GM23338 (cell line): Measurements from ENCODE around the gene RAB43. TPM values are rescaled to one million over a fixed set of nuclear protein-coding genes. Genes with fewer than 3 reads are reported as not detected.

Experiments
- ATAC-seq: fragments of 200-7000 bp; cut with Tn5 transposase; 3 replicates; pipeline ENCODE4 v1.9.1; 2020
- DNase-seq: peaks from one replicate; pipeline ENCODE4 v3.0.0-alpha.2; 2015; ENCODE audit warnings: low spot score
- H2AFZ ChIP-seq: fragments of 200-600 bp; sonication (generic); 2 replicates; pipeline ENCODE4 v1.8.0; 2016; ENCODE audit warnings: antibody characterized with exemption, mild to moderate bottlenecking, moderate library complexity
- H3F3A ChIP-seq: fragments of 200-600 bp; sonication (generic); replicated peaks from 2 replicates; pipeline ENCODE4 v1.8.0; 2017; ENCODE audit warnings: antibody characterized with exemption, mixed run types, low read depth
- H3K27ac ChIP-seq: fragments of 200-600 bp; sonication (generic); 2 replicates; pipeline ENCODE4 v1.6.1; 2016; ENCODE audit warnings: low read depth
- H3K27me3 ChIP-seq: fragments of 200-600 bp; sonication (generic); 2 replicates; pipeline ENCODE4 v1.8.0; 2016; ENCODE audit warnings: mild to moderate bottlenecking, mixed run types, moderate library complexity; ENCODE audit not compliant: insufficient read depth
- H3K36me3 ChIP-seq: fragments of 200-600 bp; sonication (generic); 2 replicates; pipeline ENCODE4 v1.8.0; 2016; ENCODE audit warnings: mild to moderate bottlenecking; ENCODE audit not compliant: insufficient read depth
- H3K4me1 ChIP-seq: fragments of 200-600 bp; sonication (generic); 2 replicates; pipeline ENCODE4 v1.8.0; 2016; ENCODE audit warnings: mild to moderate bottlenecking, moderate library complexity; ENCODE audit not compliant: insufficient read depth
- H3K4me2 ChIP-seq: fragments of 200-600 bp; sonication (generic); 2 replicates; pipeline ENCODE4 v1.7.1; 2017; ENCODE audit warnings: mixed run types
- H3K4me3 ChIP-seq: fragments of 200-600 bp; sonication (generic); 2 replicates; pipeline ENCODE4 v1.6.1; 2016; ENCODE audit warnings: mixed run types
- H3K79me2 ChIP-seq: fragments of 200-600 bp; sonication (generic); replicated peaks from 2 replicates; pipeline ENCODE4 v1.8.0; 2017; ENCODE audit warnings: mild to moderate bottlenecking; ENCODE audit not compliant: insufficient read depth
- H3K9me2 ChIP-seq: fragments of 200-600 bp; sonication (generic); 2 replicates; pipeline ENCODE4 v1.8.0; 2017; ENCODE audit not compliant: insufficient read depth
- H4K20me1 ChIP-seq: fragments of 200-600 bp; sonication (generic); replicated peaks from 2 replicates; pipeline ENCODE4 v1.8.0; 2017; ENCODE audit warnings: mild to moderate bottlenecking; ENCODE audit not compliant: insufficient read depth
- H3K27ac Mint-ChIP-seq: 2 replicates; pipeline ENCODE4 v1.8.0; 2020; ENCODE audit warnings: inconsistent platforms, mild to moderate bottlenecking, moderate library complexity, mixed read lengths
- H3K27me3 Mint-ChIP-seq: 3 replicates; pipeline ENCODE4 v1.8.0; 2022; ENCODE audit warnings: low read depth, mild to moderate bottlenecking, moderate library complexity, mixed read lengths, inconsistent platforms; ENCODE audit not compliant: insufficient read depth, poor library complexity
- H3K36me3 Mint-ChIP-seq: 3 replicates; pipeline ENCODE4 v1.8.0; 2021; ENCODE audit warnings: low read depth, mild to moderate bottlenecking, inconsistent platforms, moderate library complexity, mixed read lengths
- H3K4me1 Mint-ChIP-seq: 3 replicates; pipeline ENCODE4 v1.8.0; 2020; ENCODE audit warnings: mild to moderate bottlenecking, inconsistent platforms, mixed read lengths
- H3K4me3 Mint-ChIP-seq: 3 replicates; pipeline ENCODE4 v1.8.0; 2021; ENCODE audit warnings: moderate library complexity, mild to moderate bottlenecking, inconsistent platforms, mixed read lengths
- H3K9me3 Mint-ChIP-seq: 3 replicates; pipeline ENCODE4 v1.8.0; 2020; ENCODE audit warnings: moderate library complexity, mild to moderate bottlenecking, inconsistent platforms, mixed read lengths
- CREB1 ChIP-seq: fragments of 250-450 bp; sonication (Bioruptor Pico); IDR thresholded peaks from 2 replicates; pipeline ENCODE4 v1.5.0; 2020; ENCODE audit warnings: low read depth, mild to moderate bottlenecking, moderate library complexity
- CTCF ChIP-seq, 2 experiments: fragments of 200-600 bp in 1 of 2; sonication (generic) in 1 of 2; conservative IDR thresholded peaks; 2 replicates each; pipeline versions ENCODE4 v1.5.1 to v1.6.1; 2016 to 2017; ENCODE audit warnings: antibody characterized with exemption in 2 of 2, low read depth in 2 of 2, mild to moderate bottlenecking in 2 of 2, moderate library complexity in 1 of 2
- ETS1 ChIP-seq: IDR thresholded peaks from 2 replicates; pipeline ENCODE4 v1.6.1; 2016; ENCODE audit warnings: antibody characterized with exemption
- EZH2 ChIP-seq: fragments of 200-600 bp; sonication (generic); IDR thresholded peaks from one replicate; pipeline ENCODE4 v1.8.0; 2017; ENCODE audit warnings: antibody characterized with exemption, mild to moderate bottlenecking, low read depth; ENCODE audit not compliant: unreplicated experiment
- EZH2phosphoT487 ChIP-seq: fragments of 200-600 bp; sonication (generic); IDR thresholded peaks from one replicate; pipeline ENCODE4 v1.8.1; 2018; ENCODE audit warnings: antibody characterized with exemption; ENCODE audit not compliant: unreplicated experiment
- JUNB ChIP-seq: IDR thresholded peaks from one replicate; pipeline ENCODE4 v1.6.1; 2016; ENCODE audit warnings: antibody characterized with exemption; ENCODE audit not compliant: unreplicated experiment
- NANOG ChIP-seq: IDR thresholded peaks from 2 replicates; pipeline ENCODE4 v1.6.1; 2016; ENCODE audit warnings: antibody characterized with exemption, borderline replicate concordance
- POLR2AphosphoS5 ChIP-seq: IDR thresholded peaks from 2 replicates; pipeline ENCODE4 v1.6.1; 2016; ENCODE audit warnings: antibody characterized with exemption, low read depth
- REST ChIP-seq: IDR thresholded peaks from one replicate; pipeline ENCODE4 v1.6.1; 2018; ENCODE audit warnings: antibody characterized with exemption; ENCODE audit not compliant: unreplicated experiment
- STAT1 ChIP-seq: IDR thresholded peaks from one replicate; pipeline ENCODE4 v1.6.1; 2016; ENCODE audit warnings: antibody characterized with exemption; ENCODE audit not compliant: unreplicated experiment
- ZNF114 ChIP-seq: fragments of 250-450 bp; sonication (Bioruptor Pico); IDR thresholded peaks from 2 replicates; pipeline ENCODE4 v1.5.0; 2020; ENCODE audit warnings: mild to moderate bottlenecking, moderate library complexity
- ZNF331 ChIP-seq: fragments of 250-450 bp; sonication (Bioruptor Pico); IDR thresholded peaks from 2 replicates; pipeline ENCODE4 v1.5.0; 2020; ENCODE audit warnings: low read depth, mild to moderate bottlenecking, moderate library complexity
- ZNF462 ChIP-seq: fragments of 250-450 bp; sonication (Bioruptor Pico); IDR thresholded peaks from 2 replicates; pipeline ENCODE4 v1.5.0; 2020; ENCODE audit warnings: mild to moderate bottlenecking, moderate library complexity
- polyA plus RNA-seq: library from polyadenylated mRNA; unstranded; fragments of >200 nt; fragmentation: Nextera tagmentation; extraction: Ambion mirVana; gene quantifications from 2 replicates; pipeline ENCODE4 v1.2.1, GENCODE V29; 2016
- total RNA-seq: library from RNA; depleted of rRNA; stranded (reverse); fragments of >200 nt; shearing (Covaris generic); gene quantifications from 2 replicates; pipeline ENCODE4 v1.2.3, GENCODE V29; 2014

Gene RAB43
- total and polyA plus RNA-seq, 2 experiments from 2014 or later = 5.7 to 37.0 TPM

GRCh38 chr3:129078510-129078909 lies 43.1 kb downstream of the RAB43 start:
- Histone ChIP-seq H3K27me3 (no peaks in the 10 kb centered on the region), H2AFZ (no peak overlapping the region)
- TF ChIP-seq CTCF (conservative IDR thresholded peaks at IDR 0.05; ENCODE audit: low read depth in 2 of 2) (no peak), POLR2AphosphoS5 (no peak), REST (no peak), ZNF462 (CRISPR knock-in tag) (no peak), NANOG (no peak), STAT1 (no peak), ZNF331 (CRISPR knock-in tag) (no peak), ETS1 (no peak), CREB1 (no peak), JUNB (no peak), EZH2 (no peak), ZNF114 (CRISPR knock-in tag) (no peak), EZH2phosphoT487 (no peak)

More at GRCh38 chr3:129078510-129078909, 43.1 kb downstream of the RAB43 start:
- Histone ChIP-seq H3K36me3 (no peaks in the 10 kb centered on the region), H3K27ac (no peak overlapping the region), H3K4me1 (no peaks in the 10 kb centered on the region), H3F3A (no peaks in the 10 kb centered on the region), H3K4me3 (no peak overlapping the region), H3K9me2 (no peaks in the 10 kb centered on the region), H4K20me1 (no peaks in the 10 kb centered on the region), H3K4me2 (no peak overlapping the region), H3K79me2 (no peaks in the 10 kb centered on the region)
- H3K36me3 Mint-ChIP-seq = no peaks in the 10 kb centered on the region
- no peaks in the 10 kb centered on the region for H3K4me1 Mint-ChIP-seq
- peaks cover 5% of the 10 kb centered on the region for H3K27me3 Mint-ChIP-seq
- DNase-seq = no peak
- H3K4me3 Mint-ChIP-seq = no peak overlapping the region
- no peak for ATAC-seq
- H3K9me3 Mint-ChIP-seq = no peaks in the 10 kb centered on the region
- no peak overlapping the region for H3K27ac Mint-ChIP-seq
